ENCODE data around the gene KIAA1958.

The KIAA1958 gene

GRCh38 chr9:112605963-112606699 is 119.5 kb downstream of the KIAA1958 start:
- DNase-seq = no peak

- no peak for DNase-seq
Measured at GRCh38 chr9:112608851-112609250, 122.2 kb downstream of the KIAA1958 start.

GRCh38 chr9:112615584-112616266 is 129.1 kb downstream of the KIAA1958 start:
- DNase-seq = no peak

- DNase-seq = no peak
Measured at GRCh38 chr9:112617371-112617770, 130.7 kb downstream of the KIAA1958 start.

GRCh38 chr9:112618385-112619009 is 131.9 kb downstream of the KIAA1958 start:
- DNase-seq = no peak

GRCh38 chr9:112620388-112620787 is 133.8 kb downstream of the KIAA1958 start:
- DNase-seq = no peak

- DNase-seq = no peak
Measured at GRCh38 chr9:112621018-112621655, 134.5 kb downstream of the KIAA1958 start.

- DNase-seq = no peak
Measured at GRCh38 chr9:112623198-112623597, 136.6 kb downstream of the KIAA1958 start.

GRCh38 chr9:112624711-112625707 is 138.4 kb downstream of the KIAA1958 start:
- peak in 1 of 2 experiments; percentile 0 for DNase-seq

- DNase-seq = no peak
Measured at GRCh38 chr9:112629671-112630485, 143.3 kb downstream of the KIAA1958 start.

GRCh38 chr9:112631313-112632070 is 144.9 kb downstream of the KIAA1958 start:
- no peak for DNase-seq

- DNase-seq = no peak
Measured at GRCh38 chr9:112640311-112640710, 153.7 kb downstream of the KIAA1958 start.

GRCh38 chr9:112642126-112642525 is 155.5 kb downstream of the KIAA1958 start:
- DNase-seq = no peak

GRCh38 chr9:112647596-112647995 is 161.0 kb downstream of the KIAA1958 start:
- DNase-seq = no peak

GRCh38 chr9:112648624-112649023 is 162.0 kb downstream of the KIAA1958 start:
- no peak for DNase-seq

- DNase-seq = no peak
Measured at GRCh38 chr9:112654282-112654681, 167.7 kb downstream of the KIAA1958 start.

GRCh38 chr9:112655668-112656067 is 169.0 kb downstream of the KIAA1958 start:
- no peak for DNase-seq

- DNase-seq = no peak
Measured at GRCh38 chr9:112659906-112660305, 173.3 kb downstream of the KIAA1958 start.

GRCh38 chr9:112663681-112664080 is 177.1 kb downstream of the KIAA1958 start:
- DNase-seq = no peak

- DNase-seq = no peak
Measured at GRCh38 chr9:112664531-112664930, 177.9 kb downstream of the KIAA1958 start.

Data from NCI-H446 (cell line).